ENCODE measurements around the gene NDP.

Gene NDP

GRCh38 chrX:43973249-43974099 lies at the start of gene NDP:
NDP (minus strand) TSS chrX:43973390; CDS start chrX:43958645, 14,745 bp downstream.
- peak in 27 of 56 donors; percentile 2 to 56 (median 20) for DNase-seq

- peak in 1 of 56 donors; percentile 5 for DNase-seq
These were observed 49.8 kb upstream of the NDP start for GRCh38 chrX:44022964-44023363.

- DNase-seq = no peak
These were observed 47.5 kb upstream of the NDP start for GRCh38 chrX:44020693-44021092.

GRCh38 chrX:44019911-44020310 lies 46.7 kb upstream of the NDP start:
- no peak for DNase-seq

GRCh38 chrX:44017676-44018075 lies 44.5 kb upstream of the NDP start:
- no peak for DNase-seq

- no peak for DNase-seq
These were observed 43.7 kb upstream of the NDP start for GRCh38 chrX:44016906-44017305.

GRCh38 chrX:44012484-44013096 lies 39.4 kb upstream of the NDP start:
- DNase-seq = peak in 1 of 56 donors; percentile 0

- DNase-seq = no peak
These were observed 38.3 kb upstream of the NDP start for GRCh38 chrX:44011506-44011905.

GRCh38 chrX:44010626-44011025 lies 37.4 kb upstream of the NDP start:
- no peak for DNase-seq

GRCh38 chrX:44006081-44006480 lies 32.9 kb upstream of the NDP start:
- DNase-seq = no peak

GRCh38 chrX:44003975-44004374 lies 30.8 kb upstream of the NDP start:
- DNase-seq = no peak

GRCh38 chrX:44002567-44002966 lies 29.4 kb upstream of the NDP start:
- DNase-seq = no peak

GRCh38 chrX:43998374-43998773 lies 25.2 kb upstream of the NDP start:
- no peak for DNase-seq

GRCh38 chrX:43996491-43996890 lies 23.3 kb upstream of the NDP start:
- no peak for DNase-seq

GRCh38 chrX:43986083-43986482 lies 12.9 kb upstream of the NDP start:
- DNase-seq = no peak

- no peak for DNase-seq
These were observed 12.3 kb upstream of the NDP start for GRCh38 chrX:43985511-43985910.

- no peak for DNase-seq
These were observed 5.0 kb upstream of the NDP start for GRCh38 chrX:43978226-43978625.

GRCh38 chrX:43976205-43976604 lies 3.0 kb upstream of the NDP start:
- no peak for DNase-seq

GRCh38 chrX:43975796-43976195 lies 2.6 kb upstream of the NDP start:
- DNase-seq = no peak

GRCh38 chrX:43974741-43975465 lies 1.7 kb upstream of the NDP start:
- DNase-seq = no peak

- DNase-seq = no peak
These were observed 898 bp upstream of the NDP start for GRCh38 chrX:43974100-43974475.

Data from amygdala (tissue), 56 donors.